ENCODE results near the gene TLE5. TPM values are rescaled to one million over a fixed set of nuclear protein-coding genes. Genes with fewer than 3 reads are reported as not detected.

TLE5 gene
- total and polyA plus RNA-seq, 9 of the 15 experiments (the other 6 are each of a cell fraction or from before 2014, with no cell fraction given): 2.0 to 347 (median 235) TPM

GRCh38 chr19:3057275-3057714, 5.0 kb downstream of the TLE5 start:
- H3K4me3 ChIP-seq: no peak overlapping the region
- POLR2A ChIA-PET: interaction anchor here (0.7 to 1.0 kb wide), 2 partner anchors 15 to 136 kb away, joined by 3 to 4 read pairs; no protein-coding TSS in a partner anchor
- peak; percentile 72 for TF ChIP-seq POLR2G (IDR thresholded peaks at IDR 0.05; ENCODE audit: low read depth, low read length)
- no peak for TF ChIP-seq MNT (conservative IDR thresholded peaks at IDR 0.05)
- no peak for TF ChIP-seq SLC30A9 (CRISPR knock-in tag; IDR thresholded peaks at IDR 0.05)
- TF ChIP-seq ZNF354B (CRISPR knock-in tag; IDR thresholded peaks at IDR 0.05): no peak
- no peak for TF ChIP-seq ZNF609 (CRISPR knock-in tag; IDR thresholded peaks at IDR 0.05; ENCODE audit: borderline replicate concordance)
- TF ChIP-seq SRSF1 (IDR thresholded peaks at IDR 0.05; ENCODE audit: low read depth, low read length): 0 out of 2 replicates have a peak, but pooled peaks have one; percentile 88
- TF ChIP-seq, protein P1, sequence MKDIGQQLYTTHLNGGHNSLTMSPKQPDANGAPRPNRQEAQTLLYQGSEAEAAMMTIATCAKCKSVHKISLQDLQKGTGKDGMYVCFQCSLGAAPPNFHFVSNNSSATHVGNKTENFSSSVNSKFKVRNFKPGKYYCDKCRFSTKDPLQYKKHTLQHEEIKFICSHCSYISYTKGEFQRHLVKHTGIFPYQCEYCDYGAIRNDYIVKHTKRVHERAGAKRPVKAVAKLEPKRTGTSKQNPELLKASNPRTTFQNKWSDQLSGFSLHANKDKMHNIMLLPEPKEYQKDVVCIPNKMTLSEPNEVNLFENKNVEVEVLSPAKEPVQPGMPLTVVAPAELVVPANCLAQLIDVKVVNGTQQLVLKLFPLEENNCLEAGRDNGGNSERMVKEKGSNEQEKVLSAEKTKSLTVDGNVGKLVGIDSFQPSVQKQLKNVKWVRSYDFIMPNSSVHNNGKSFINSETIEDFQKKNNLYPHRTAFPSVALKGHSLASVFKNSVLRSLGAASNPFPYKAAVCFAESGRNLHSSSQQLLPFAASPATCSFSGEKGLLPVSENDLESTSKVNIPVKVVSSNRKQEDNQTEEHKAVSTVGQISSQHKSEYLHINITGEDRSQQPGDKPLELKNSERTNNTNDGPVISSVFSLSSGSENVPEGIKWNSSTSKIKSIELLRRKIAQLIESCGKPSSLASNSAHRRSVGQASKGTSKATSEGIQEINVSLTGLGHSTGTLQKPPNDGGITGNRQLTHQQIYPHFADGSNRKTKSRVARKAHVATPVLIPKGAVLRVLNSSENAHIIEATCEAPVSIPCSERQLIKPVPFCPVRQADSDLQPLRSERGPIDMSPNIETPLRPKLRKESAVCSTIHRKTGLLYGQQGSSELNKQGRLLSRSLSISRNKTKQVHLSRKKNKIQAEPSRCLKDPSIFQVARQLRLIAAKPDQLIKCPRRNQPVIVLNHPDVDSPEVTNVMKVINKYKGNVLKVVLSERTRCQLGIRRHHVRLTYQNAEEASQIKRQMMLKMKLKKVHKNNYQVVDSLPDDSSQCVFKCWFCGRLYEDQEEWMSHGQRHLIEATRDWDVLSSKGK (CRISPR knock-in tag; IDR thresholded peaks at IDR 0.05): no peak
- TF ChIP-seq RBM22 (IDR thresholded peaks at IDR 0.05; ENCODE audit: low read depth, low read length, poor library complexity, severe bottlenecking): peak; percentile 67
- TF ChIP-seq FIP1L1 (IDR thresholded peaks at IDR 0.05; ENCODE audit: low read depth, low read length, poor library complexity, severe bottlenecking): peak; percentile 68
- TF ChIP-seq EGR1 (conservative IDR thresholded peaks at IDR 0.05): peak; percentile 60
- TF ChIP-seq MYBL2 (IDR thresholded peaks at IDR 0.05; ENCODE audit: low read depth): no peak
- TF ChIP-seq MYBL2 (CRISPR knock-in tag; IDR thresholded peaks at IDR 0.05; ENCODE audit: borderline replicate concordance): no peak

More at GRCh38 chr19:3057275-3057714, 5.0 kb downstream of the TLE5 start:
- ATAC-seq (no peak), FAIRE-seq (no peak), DNase-seq (ENCODE audit: extremely low read depth in 1 of 4, low spot score in 3 of 4) (peak in 2 of 4 experiments; percentile 45 to 48)
- Histone ChIP-seq H4K20me1 (replicated peaks; ENCODE audit: control insufficient read depth, insufficient read depth, low read length) (0 out of 2 replicates have a peak, but pooled peaks cover 3% of the 10 kb centered on the region), H3K9me1 (ENCODE audit: control insufficient read depth, insufficient read depth, low read length) (no peaks in the 10 kb centered on the region), H3K27ac (ENCODE audit: extremely low read depth, low read depth, low read length) (no peak overlapping the region), H3K9me3 (replicated peaks; ENCODE audit: control insufficient read depth, insufficient read depth, low read depth, low read length) (no peaks in the 10 kb centered on the region), H3K9ac (ENCODE audit: insufficient read depth in 1 of 2, low read depth in 2 of 2, low read length in 2 of 2) (peak overlapping the region in 1 of 2 experiments; percentile 77; a peak in 2 of 4 replicates), H3K4me2 (ENCODE audit: insufficient read depth, low read length) (no peak overlapping the region), H3K4me1 (replicated peaks in 1 of 2; ENCODE audit: control insufficient read depth in 2 of 2, insufficient read depth in 2 of 2, low read length in 2 of 2) (peaks cover 27 to 61% of the 10 kb centered on the region in 2 experiments), H3K79me2 (ENCODE audit: control insufficient read depth, insufficient read depth, low read length) (peaks cover 42% of the 10 kb centered on the region), H3K27me3 (ENCODE audit: control insufficient read depth in 2 of 2, insufficient read depth in 2 of 2, low read length in 2 of 2) (no peaks in the 10 kb centered on the region), H2AFZ (ENCODE audit: low read depth, low read length) (no peak overlapping the region), H3K36me3 (ENCODE audit: control insufficient read depth, insufficient read depth, low read length) (peaks cover 79% of the 10 kb centered on the region)
- in situ Hi-C loops (cut with MboI): no loop called here
- intact Hi-C loops (cut with micrococcal nuclease): no loop called here
- BruUV-seq (replicated peaks): no TSS peak
- CTCF ChIA-PET (ENCODE audit: low intra/inter-chr PET ratio): no interaction called here
- 68% methylated on average over 11 of the region's 26 CpGs for WGBS (ENCODE audit: insufficient coverage, low coverage, missing lambda C conversion rate)

Data from K562 (cell line).